GM15510 (cell line): Measurements from ENCODE around the gene IKZF2.

Experiments used
- POLR2A ChIP-seq: IDR thresholded peaks from 3 replicates; pipeline ENCODE4 v1.6.1; 2011; ENCODE audit warnings: borderline replicate concordance; ENCODE audit not compliant: insufficient read length; ENCODE audit errors: extremely low read depth

Gene IKZF2

DNA sequence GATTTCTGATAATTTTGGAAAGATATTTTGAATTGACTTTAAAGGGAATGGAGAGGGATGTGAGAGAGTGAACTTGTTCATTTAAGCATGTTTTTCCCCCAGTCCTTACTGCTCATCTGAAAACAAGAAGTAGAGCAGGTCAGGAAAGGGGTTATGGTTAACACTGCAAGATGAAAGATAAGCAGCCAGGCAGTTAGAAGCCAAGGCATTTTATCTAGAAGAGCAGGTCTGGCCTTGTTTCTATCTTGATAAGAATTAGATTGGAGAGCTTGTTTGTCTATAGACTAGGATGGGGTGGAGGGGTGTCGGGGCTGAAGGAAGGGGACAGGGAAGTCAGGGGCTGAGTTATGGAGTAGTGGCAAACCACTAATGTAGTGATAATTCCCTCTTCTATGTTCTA, 171.6 kb downstream of the IKZF2 start:
- TF ChIP-seq POLR2A = no peak

DNA sequence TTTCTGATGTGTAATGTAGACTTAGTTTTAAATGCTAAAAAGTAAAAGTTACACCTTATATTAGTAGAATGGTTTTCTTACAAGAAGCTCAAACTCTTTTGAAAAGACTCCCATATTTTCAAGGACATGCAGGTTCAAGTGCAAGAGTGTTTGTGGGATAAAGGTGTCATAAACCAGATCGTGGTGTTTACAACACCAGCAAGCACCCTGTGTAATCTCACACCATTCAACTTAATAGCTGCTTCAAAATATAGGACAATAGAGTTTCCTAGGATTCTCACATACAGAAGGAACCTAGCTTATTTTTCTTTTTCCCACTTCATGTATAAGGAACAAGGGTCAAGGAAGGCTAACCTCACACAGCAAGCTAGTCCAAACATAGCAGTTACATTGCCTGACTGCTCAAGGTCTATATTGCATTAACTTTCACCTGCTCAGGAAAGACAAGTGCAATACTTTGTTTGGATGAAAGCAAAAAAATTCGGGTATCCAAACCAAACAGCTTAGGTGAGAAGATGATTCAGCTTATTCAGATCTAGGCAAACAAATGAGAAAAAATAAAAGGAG, 172.3 kb downstream of the IKZF2 start:
- TF ChIP-seq POLR2A = no peak

- TF ChIP-seq POLR2A = no peak
Measured at GRCh38 chr2:212977152-212977551, 174.3 kb downstream of the IKZF2 start.

DNA sequence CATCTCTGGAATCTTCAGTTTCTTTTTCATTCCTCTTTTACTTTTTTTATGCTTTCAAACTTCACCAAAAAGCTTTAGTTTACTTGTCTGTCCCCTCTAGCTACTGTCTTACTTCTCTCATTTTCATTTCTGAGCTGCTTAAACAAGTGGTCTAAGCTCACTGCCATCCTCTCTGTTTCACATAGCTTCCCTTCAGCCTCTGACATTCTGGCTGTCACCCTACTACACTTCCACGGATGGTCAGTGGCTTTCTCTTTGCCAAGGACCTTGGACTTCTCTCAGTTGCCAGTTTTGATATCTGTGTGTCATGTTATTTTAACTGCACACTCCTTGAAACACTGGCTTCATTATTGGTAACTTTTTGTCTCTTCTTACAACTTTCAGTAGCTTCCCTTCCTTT, 176.1 kb downstream of the IKZF2 start:
- TF ChIP-seq POLR2A = no peak

DNA sequence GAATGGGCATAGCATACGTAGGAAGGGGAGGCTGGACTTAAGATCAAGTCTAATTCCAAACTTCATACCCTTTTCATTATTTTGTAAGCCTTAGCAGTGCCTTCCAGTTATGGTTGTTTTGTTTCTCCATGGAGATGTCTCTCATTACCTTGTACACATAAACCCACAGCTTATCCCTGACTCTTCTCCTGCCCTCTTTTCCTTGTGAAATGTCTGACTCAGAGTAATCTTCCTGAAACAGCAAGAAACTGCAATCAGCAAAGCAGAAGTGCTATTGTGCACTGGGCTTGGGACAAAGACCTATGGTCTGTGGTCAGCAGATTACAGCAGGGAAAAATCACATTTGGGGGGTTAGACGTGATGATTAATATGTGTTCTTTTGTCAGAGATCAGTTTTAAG, 176.7 kb downstream of the IKZF2 start:
- no peak for TF ChIP-seq POLR2A

DNA sequence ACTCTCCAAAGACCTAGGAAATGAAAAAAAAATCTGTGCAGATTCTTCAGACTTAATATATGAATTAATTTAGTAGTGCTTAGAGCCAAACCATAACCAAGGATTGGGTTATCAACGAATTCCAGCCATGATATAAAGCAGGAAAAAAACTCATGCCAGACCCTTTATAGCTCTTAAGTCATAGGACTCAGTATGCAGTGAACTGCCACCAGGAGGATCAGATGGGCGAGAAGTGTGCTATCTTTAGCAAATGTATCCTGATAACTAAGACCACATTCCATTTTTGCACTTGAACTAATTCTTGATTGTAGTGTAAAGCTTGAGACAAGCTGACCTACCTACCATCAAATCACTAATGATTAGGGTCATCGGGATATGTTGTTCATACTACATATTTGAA, 178.1 kb downstream of the IKZF2 start:
- no peak for TF ChIP-seq POLR2A

- no peak for TF ChIP-seq POLR2A
Measured at GRCh38 chr2:212970132-212970531, 181.3 kb downstream of the IKZF2 start.

DNA sequence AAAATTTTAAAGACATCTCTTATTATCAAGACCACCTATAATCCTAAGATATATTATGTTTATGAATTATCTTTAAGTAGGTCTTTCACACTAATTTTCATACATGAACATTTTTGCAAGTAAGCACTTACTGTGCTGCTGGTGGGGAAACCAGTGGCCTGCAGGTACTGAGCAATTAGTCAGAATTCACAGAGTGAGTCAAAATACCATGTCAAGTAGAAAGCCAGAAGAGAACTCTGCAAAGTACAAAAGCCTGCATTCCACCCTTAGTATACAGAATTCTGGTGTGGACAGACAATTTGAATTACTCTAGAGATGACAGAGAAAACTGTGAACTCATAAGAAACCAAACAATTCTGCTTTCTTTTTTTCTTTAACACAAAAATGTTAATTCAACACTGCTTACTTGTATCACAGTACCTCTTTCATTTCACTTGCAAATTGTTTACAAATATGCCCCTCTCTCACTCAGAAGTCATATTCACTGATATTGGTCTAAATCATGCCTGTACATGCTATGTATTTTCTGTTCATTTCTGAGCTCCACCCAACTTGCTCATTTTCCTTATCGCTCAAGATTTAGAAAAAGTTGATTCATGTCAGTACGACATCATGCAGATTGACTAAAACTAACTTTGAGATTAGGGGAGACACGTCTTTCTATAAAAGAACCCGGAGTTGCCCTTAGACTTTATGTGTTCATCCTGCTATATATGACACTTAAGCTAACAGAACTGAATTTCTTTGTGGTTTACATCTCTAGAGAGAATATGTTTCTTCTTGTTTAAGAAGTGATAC, 182.9 kb downstream of the IKZF2 start:
- no peak for TF ChIP-seq POLR2A

DNA sequence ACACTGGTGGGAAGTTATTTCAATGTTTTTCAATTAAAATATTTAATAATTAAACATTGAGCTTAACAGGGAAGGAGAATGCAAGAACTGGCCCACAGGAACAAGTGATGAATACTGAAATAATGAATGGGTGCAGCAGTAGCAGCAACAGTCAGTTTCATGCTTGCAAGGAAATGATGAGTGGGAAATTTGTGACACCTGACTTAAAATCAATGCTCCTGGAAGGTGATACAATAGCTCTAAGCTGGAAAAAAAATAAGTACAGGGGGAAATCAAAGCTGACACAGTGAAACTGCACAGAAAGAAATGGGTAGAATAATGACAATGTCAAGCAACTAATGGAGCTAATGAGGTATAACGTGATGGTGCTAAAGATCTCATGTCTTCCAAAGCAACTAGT, 184.5 kb downstream of the IKZF2 start:
- TF ChIP-seq POLR2A = no peak

GRCh38 chr2:212962691-212963090, 188.7 kb downstream of the IKZF2 start:
- TF ChIP-seq POLR2A = no peak

DNA sequence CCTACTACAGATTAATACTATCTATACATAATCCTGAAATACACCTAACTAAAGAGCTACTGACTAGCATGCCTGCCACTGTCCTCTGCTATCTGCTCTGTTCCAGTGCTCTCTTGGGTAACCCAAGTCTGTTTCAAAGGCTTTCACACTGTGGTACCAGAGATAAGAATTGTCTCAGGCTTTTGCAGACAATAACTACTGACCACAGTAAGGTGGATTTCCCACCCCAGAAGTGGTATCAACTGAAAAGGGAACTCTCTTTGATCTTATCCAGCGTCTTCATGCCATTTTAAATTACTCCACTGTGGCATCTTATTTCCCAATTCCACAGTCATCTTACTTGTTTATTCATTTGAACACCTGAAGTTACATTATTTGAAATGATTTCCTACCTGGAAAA, 190.2 kb downstream of the IKZF2 start:
- TF ChIP-seq POLR2A = no peak

- TF ChIP-seq POLR2A = no peak
Measured at GRCh38 chr2:212960336-212960735, 191.1 kb downstream of the IKZF2 start.

- TF ChIP-seq POLR2A = no peak
Measured at GRCh38 chr2:212959471-212960117, 191.8 kb downstream of the IKZF2 start.

GRCh38 chr2:212958757-212959295, 192.6 kb downstream of the IKZF2 start:
- no peak for TF ChIP-seq POLR2A

DNA sequence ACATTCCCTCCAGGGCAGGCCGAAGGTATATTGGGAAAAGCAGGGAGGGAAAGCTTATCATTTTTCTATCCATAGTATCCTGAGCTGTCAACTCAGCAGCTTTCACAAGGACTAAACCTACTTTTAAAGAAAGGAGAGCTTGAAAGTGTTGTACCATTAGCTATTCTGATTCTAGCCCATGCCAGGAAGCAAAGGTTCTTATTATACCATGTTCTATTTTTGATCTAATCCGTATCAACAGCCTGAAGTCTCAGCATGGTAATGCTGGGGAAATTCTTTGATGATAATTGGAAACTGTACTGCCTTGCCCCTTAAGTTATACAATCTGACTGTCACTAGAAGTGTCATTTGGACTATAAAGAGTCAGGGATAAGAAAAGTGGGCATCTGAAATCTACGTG, 193.3 kb downstream of the IKZF2 start:
- TF ChIP-seq POLR2A = no peak

- TF ChIP-seq POLR2A = no peak
Measured at GRCh38 chr2:212957624-212958023, 193.8 kb downstream of the IKZF2 start.

- TF ChIP-seq POLR2A = no peak
Measured at GRCh38 chr2:212956665-212957607, 194.5 kb downstream of the IKZF2 start.
